ENCODE measurements around the gene BTBD17. TPM values are rescaled to one million over a fixed set of nuclear protein-coding genes. Genes with fewer than 3 reads are reported as not detected.

The BTBD17 gene
- total RNA-seq, 1 experiment from 2014 or later: 3.4 TPM

DNA sequence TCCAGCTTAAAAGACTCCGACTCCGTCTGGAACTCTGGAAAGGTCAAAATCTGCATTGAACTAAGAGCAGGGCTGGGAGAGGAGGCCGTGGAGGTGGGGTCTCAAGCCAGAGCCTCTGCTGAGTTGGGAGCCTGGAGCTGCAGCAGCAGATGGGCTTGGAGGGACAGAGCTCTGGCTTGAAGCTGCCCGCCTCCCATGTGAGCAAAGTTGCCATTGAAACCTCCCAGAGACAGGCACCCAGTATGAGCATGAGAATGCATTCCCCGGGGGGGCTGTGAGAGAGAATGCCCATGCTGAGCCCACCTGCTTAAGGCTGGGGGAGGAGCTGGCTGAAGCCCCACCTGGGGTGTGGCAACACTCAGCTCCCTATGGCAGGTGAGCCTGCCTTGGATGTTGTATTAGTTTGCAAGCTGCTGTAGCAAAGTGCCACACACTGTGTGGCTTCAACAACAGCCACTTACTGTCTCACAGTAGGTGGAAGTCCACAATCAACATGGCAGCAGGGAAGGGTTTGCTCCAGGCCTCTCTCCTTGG, 26.1 kb downstream of the BTBD17 start:
- POLR2A ChIA-PET (ENCODE audit: low non-redundant PET): no interaction called here
- Histone ChIP-seq H3K27me3 (replicated peaks; ENCODE audit: insufficient read depth, low read depth, low read length, poor library complexity) (no peaks in the 10 kb centered on the region), H3K9me3 (ENCODE audit: low read depth, low read length, poor library complexity, severe bottlenecking) (no peaks in the 10 kb centered on the region), H3K36me3 (ENCODE audit: insufficient read depth, low read length, poor library complexity, severe bottlenecking) (no peaks in the 10 kb centered on the region), H3K4me1 (ENCODE audit: insufficient read depth, low read length, poor library complexity, severe bottlenecking) (no peaks in the 10 kb centered on the region), H3K27ac (ENCODE audit: low read depth, low read length, poor library complexity, severe bottlenecking) (no peak overlapping the region), H3K4me3 (ENCODE audit: low read depth, low read length, poor library complexity, severe bottlenecking) (no peak overlapping the region)
- CTCF ChIA-PET: no interaction called here
- BruUV-seq (replicated peaks): no TSS peak
- no peak for TF ChIP-seq EZH2 (IDR thresholded peaks at IDR 0.05; ENCODE audit: borderline replicate concordance, low read depth, low read length, poor library complexity, severe bottlenecking)
- TF ChIP-seq CTCF (conservative IDR thresholded peaks at IDR 0.05; ENCODE audit: low read depth, low read length): no peak
- intact Hi-C loops (cut with micrococcal nuclease; ENCODE audit: unreplicated experiment): no loop called here
- no peak for DNase-seq (ENCODE audit: low spot score)

- CTCF ChIA-PET: no interaction called here
- intact Hi-C loops (cut with micrococcal nuclease; ENCODE audit: unreplicated experiment): no loop called here
- BruUV-seq (replicated peaks): no TSS peak
- TF ChIP-seq CTCF (conservative IDR thresholded peaks at IDR 0.05; ENCODE audit: low read depth, low read length) (no peak), EZH2 (IDR thresholded peaks at IDR 0.05; ENCODE audit: borderline replicate concordance, low read depth, low read length, poor library complexity, severe bottlenecking) (no peak)
- Histone ChIP-seq H3K9me3 (ENCODE audit: low read depth, low read length, poor library complexity, severe bottlenecking) (no peaks in the 10 kb centered on the region), H3K27ac (ENCODE audit: low read depth, low read length, poor library complexity, severe bottlenecking) (no peak overlapping the region), H3K27me3 (replicated peaks; ENCODE audit: insufficient read depth, low read depth, low read length, poor library complexity) (no peaks in the 10 kb centered on the region), H3K4me1 (ENCODE audit: insufficient read depth, low read length, poor library complexity, severe bottlenecking) (no peaks in the 10 kb centered on the region), H3K4me3 (ENCODE audit: low read depth, low read length, poor library complexity, severe bottlenecking) (no peak overlapping the region), H3K36me3 (ENCODE audit: insufficient read depth, low read length, poor library complexity, severe bottlenecking) (no peaks in the 10 kb centered on the region)
- no peak for DNase-seq (ENCODE audit: low spot score)
- POLR2A ChIA-PET (ENCODE audit: low non-redundant PET): no interaction called here
These were observed 27.2 kb downstream of the BTBD17 start for GRCh38 chr17:74334393-74335039.

GRCh38 chr17:74332763-74333283, 28.8 kb downstream of the BTBD17 start:
- H3K9me3 ChIP-seq (ENCODE audit: low read depth, low read length, poor library complexity, severe bottlenecking): no peaks in the 10 kb centered on the region
- TF ChIP-seq CTCF (conservative IDR thresholded peaks at IDR 0.05; ENCODE audit: low read depth, low read length) (no peak), EZH2 (IDR thresholded peaks at IDR 0.05; ENCODE audit: borderline replicate concordance, low read depth, low read length, poor library complexity, severe bottlenecking) (no peak)
- ChIA-PET POLR2A (ENCODE audit: low non-redundant PET) (no interaction called here), CTCF (no interaction called here)
- no peaks in the 10 kb centered on the region for H3K36me3 ChIP-seq (ENCODE audit: insufficient read depth, low read length, poor library complexity, severe bottlenecking)
- no TSS peak for BruUV-seq (replicated peaks)
- no peak overlapping the region for H3K4me3 ChIP-seq (ENCODE audit: low read depth, low read length, poor library complexity, severe bottlenecking)
- H3K4me1 ChIP-seq (ENCODE audit: insufficient read depth, low read length, poor library complexity, severe bottlenecking): no peaks in the 10 kb centered on the region
- intact Hi-C loops (cut with micrococcal nuclease; ENCODE audit: unreplicated experiment): no loop called here
- DNase-seq (ENCODE audit: low spot score): no peak
- H3K27me3 ChIP-seq (replicated peaks; ENCODE audit: insufficient read depth, low read depth, low read length, poor library complexity): no peaks in the 10 kb centered on the region
- H3K27ac ChIP-seq (ENCODE audit: low read depth, low read length, poor library complexity, severe bottlenecking): no peak overlapping the region
